Astrocyte of the hippocampus (primary cell): ENCODE data around the gene TMEM72.

Source experiments
- DNase-seq: peaks from one replicate; pipeline ENCODE4 v3.0.0; 2011; ENCODE audit warnings: low read depth, low spot score

TMEM72 gene

DNA sequence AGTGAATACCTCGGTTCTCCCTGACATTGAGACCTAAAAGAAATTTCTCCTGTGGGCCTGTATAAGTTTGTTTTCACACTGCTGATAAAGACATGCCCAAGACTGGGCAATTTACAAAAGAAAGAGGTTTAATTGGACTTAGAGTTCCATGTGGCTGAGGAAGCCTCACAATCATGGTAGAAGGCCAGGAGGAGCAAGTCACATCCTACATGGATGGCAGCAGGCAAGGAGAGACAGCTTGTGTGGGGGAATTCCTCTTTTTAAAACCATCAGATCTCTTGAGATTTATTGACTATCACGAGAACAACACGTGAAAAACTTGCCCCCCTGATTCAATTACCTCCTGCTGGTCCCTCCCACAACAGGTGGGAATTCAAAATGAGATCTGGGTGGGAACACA lies 6.7 kb downstream of the TMEM72 start:
- no peak for DNase-seq

DNA sequence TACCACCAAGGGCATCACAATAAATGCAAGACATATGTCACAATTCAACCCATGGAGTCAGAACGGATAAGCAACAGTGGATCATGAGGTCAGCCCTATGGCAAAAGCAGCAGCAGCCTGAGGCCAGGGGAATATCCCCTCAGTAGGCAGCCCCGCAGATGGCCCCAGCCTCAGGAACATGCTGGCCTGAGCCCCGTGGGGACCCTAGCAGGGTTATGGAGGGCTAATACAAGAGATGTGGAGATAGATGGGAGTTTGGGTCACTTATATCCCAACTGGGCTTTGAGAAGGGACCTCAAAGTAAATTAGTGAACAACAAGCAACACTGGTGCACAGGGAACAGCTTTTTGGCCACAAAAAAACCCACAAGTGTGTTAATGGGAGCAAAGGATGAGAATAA lies 9.1 kb downstream of the TMEM72 start:
- no peak for DNase-seq

DNA sequence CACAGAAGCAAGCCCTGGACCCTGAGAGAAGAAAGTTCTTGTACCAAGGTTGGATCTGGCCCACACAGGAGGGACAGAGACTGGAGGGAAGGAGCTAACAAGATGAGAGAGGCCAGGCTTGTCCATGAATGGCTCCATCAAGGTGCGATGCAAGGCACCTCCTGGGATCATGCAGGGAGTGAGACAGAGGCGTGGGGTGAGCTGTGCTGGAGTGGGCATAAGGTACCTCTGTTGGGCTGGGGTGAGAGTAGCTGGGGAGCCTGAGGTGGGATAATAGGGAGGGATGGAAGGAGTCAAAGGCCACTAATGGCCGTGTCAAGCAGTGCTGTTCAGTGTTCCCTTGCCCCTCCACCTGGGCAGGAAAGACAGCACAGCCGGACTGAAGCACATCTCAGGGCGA lies 9.9 kb downstream of the TMEM72 start:
- DNase-seq: no peak

DNA sequence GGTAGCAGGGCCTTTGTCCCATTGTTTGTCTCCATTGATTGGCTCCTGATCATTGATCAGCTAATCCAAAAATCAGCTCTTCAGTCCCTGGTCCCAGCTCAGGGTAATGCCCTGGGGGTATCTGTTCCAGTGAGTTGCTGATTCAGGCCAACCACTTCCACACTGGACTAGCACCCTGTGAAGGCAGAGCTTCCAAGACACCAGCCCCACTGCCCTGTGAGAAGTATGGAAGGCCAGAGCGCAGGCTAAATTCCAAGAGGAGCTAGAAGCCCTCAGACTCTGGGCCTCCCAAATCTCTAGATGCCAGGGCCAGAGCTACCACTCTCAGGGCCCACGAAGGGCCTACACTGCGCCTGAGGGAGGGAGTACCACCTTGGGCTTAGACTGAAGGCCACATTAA lies 10.4 kb downstream of the TMEM72 start:
- no peak for DNase-seq

DNA sequence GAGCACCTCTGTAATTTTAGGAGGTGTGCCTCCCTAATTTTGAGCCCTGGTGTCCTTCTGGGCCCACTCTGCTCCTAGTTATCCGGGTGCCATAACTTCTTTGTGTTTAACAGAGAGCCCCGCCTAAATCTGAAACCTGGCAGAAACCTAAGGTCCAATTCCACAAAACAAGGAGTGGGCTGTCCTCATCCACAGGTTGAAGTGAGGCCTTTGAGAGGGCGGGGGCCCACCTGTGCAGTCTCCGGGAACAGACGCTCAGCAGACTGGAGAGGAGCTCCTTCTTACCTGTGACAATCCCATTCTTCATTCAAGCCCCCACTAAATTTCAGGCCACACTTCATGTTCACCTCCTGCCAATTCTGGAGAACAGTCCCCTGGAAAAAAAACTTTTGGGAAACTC lies 10.9 kb downstream of the TMEM72 start:
- DNase-seq: no peak

DNA sequence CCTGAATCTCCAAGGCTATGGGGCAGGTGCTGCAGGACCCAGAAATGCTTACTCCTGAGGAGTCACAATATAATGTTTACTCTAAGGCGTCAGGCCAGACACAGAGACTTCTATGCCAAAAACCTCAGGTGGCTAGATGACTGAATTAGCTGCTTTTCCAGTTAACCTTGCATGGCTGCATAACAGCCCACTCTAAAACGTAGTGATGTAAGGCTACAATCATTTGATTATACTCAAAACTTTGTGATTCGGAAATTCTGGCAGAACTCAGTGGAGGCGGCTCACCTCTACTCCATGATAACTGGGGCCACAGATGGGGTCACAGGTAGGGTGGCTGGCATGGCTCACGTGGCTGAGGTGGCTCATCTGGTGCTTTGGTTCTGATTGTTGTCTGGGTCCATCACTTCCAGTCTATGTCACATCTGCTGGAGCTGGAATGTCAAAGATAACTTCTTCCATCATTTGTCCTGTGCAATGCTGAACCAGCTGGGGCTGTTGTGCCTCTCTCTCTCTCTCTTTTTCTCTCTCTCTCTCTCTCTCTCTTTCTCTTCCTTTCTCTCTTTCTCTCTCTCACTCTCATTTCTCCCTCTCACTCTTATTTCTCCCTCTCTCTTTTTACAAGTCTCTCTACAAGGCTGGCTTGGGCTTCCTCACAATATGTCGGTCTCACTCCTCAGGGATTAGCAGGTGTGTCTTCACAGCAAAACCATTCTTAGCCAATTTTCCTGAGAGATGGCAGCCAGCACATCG lies 11.8 kb downstream of the TMEM72 start:
- no peak for DNase-seq

DNA sequence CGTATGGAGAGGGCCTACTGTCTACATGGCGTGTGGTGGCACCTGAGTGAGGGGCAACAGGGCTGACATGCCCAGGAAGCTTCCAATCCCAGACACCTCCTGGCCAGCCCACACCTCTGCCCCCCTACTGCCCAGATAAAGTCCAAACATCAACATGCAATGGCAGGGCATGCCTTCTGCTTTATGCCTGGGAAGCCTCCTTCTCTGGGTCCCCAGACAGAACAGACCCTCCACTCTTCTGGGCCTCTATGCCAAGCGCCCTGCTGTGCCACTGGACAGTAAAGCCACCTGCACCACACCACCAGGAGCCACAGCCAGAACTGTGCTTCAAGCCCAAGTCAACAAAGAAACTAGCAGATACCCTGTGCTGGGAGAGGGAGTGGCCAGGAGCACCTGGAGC lies 12.5 kb downstream of the TMEM72 start:
- DNase-seq: no peak

DNA sequence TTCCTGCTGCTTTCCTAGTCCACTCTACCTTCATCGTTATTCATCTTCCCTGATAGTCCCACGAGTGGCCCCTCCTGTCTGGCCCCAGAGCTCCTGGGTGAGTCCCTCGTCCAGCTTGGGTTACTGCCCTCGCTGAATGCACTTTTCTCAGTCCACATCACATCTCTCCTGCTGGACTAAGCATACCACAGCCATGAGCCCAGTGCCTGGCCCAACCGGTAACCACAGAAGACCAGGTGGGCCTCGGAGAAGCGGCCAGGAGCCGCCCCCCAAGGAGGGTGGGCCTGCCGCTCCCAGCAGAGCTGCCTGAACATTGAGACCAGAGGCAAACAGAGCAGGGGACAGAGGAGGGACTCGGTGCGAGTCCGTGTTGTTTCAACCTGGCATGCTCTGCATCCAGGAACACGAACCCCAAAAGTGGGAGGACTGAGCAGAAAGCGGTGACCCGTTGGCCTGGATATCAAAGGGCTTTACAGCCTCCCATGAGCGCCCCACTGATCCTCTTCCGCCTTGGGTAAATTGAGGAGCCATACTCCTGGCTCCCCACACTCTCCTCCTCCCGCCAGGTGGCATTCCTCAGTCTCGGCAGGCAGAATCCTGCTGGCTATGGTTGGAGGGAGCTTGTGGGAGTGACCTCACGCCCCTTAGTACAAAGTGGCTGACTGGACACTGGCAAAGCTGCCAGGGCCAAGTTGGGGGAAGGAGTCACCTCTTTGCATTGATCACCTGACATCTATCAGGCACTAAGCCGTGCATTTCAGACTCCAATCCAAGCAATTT lies 13.3 kb downstream of the TMEM72 start:
- no peak for DNase-seq

DNA sequence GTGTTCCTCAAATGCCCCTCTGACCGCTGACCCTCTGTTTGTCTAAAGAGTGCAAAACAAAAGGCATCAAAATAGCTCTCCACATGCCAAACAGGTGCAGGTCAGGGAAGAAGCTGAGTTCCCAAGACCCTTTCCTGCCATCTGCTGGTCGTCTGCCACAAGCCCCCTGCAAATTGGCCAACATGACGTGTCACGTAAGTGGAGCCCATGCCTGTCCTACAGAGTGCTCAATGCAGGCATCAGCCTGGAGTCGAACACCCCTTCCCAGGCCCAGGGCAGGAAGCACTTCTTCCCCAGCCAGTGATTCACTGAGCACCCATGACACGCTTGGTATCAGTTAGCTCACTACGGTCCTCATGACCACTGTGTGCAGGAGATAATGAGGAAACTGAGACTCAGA lies 14.1 kb downstream of the TMEM72 start:
- DNase-seq: peak; percentile 32

DNA sequence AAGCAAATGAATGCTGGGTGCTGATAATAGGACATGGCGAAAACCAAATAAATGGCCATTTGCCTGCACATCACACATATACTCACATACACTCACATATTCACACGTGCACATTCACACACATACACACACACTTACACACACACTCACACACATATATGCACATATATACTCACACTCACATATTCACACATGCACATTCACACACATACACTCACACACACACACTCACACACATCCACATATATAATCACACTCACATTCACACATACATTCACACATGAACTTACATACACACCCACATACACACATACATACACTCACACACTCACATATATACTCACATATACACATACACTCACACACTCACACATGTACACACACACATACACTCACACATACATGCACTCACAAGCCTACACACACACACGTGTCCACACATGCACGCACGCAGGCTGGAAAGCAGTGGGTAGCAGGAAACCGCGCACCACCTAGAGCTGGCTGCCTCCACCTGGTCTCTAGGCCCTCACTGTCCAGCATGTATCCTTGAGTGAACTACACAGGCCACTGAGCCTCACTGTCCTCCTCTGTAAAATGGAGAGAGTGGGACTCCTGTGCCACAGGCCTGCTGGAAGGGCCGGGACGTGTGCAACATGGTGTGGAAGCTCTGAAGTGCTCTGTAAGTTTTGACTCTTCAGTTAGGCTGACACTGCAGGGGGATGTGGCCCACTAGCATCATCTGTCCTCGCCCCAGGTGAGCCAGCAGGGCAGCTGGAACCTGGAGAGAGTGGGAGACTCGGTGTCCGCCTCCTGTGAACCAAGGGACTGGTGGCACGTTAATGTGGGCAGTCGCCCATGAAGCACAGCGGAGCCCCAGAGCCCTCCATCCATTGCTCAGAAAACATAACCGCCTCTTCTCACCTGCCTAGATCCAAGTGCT lies 14.9 kb downstream of the TMEM72 start:
- DNase-seq: no peak

DNA sequence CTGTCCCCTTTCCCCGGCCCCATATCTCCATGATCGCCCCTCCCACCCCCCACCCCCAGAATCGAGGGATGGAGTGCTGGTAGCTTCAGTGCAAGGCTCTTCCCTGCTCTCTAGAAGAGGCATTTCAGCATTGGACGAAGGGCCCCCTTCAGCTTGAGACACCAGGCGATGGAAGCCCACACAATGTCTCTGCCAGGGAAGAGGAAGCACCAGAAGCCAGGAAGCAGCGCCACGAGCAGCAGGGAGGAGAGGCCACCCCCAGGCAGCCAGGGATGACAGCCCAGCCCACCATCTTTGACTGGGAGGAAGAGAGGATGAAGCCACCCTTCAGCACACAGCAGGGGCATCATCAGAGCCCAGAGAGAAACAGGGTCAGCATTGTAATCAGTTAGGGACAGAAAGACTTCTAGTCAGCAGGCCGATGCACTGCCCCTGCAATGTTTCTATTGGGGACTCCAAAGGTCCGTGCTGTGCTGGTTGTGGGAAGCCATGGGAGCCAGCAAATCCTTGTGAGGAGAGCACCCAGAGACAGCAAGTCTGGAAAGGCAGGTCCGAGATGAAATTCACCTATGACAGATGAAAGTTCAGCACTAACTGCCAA lies 15.7 kb downstream of the TMEM72 start:
- no peak for DNase-seq

DNA sequence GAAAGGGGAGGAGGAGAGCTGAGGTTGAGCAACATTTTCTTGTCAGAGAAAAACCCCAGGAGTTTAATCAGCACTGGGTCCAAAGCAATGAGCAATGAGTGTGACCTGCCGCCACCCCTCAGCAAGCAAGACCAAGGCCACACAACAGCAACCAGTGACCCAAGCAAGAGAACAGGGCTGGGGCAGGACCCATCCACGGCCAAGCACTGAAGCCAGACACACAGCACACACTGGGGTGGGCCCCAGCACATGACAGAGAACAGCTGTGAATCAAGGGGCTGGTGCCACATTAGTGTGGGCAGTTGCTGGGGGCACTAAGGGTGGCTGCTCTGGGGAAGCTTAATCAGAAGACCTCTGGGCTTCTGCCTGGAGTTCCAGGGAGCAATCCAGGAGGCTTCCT lies 16.2 kb downstream of the TMEM72 start:
- DNase-seq: no peak

DNA sequence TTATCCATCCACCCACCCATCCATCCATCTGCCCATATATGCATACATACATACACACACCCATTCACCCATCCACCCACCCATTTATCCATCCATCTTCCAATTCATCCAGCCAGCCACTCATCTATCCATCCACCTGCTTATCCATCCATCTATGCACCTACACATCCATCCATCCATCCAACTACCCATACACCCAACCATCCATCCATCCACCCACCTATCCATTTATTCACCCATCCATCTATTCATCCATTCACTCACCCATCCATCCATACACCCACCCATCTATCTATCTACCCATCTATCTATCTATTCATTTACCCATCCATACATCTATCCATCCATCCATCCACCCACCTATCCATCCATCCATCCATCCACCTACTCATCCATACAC lies 17.3 kb downstream of the TMEM72 start:
- DNase-seq: no peak

DNA sequence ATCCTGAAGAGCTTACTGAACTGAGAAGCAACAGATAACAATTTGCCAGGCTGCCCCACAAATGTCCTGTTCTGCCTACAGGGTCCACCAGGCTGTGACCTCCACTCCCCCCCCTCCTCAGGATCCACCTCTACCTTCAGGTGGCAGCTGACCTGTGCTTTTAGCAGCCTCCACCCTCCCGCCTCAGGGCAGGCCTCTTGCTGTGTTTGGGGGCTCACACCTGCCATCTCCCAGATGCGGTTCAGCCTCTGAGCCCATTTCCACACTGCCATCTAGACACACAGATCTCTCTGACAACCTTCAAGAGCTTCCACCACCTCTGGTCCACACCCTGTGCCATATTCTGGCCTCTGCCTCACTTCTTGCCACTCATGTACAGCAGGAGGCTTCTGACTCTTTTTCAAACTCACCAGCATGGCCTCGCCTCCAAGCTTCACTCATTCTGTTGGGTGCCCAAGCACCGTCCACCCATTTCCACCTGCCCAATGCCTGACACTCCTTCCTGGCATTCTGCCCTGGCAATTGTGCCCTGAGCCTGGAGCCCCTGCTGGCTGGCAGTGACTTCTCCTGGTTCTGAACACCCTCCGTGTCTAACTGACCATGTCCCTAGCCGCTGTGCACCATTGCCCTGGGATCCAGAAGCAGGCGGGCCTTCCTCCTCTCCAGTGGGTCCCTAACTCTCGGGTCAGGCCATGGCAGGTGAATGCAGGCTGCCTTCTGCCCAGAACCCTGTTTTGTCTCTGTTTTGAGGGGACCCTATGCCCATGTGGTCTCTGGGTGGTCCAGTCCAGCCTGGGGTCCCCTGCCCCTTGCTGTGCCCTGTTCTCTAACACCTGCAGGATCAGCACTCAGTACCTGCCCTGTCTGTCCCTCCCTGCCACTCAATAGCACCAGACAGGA lies 18.5 kb downstream of the TMEM72 start:
- no peak for DNase-seq

DNA sequence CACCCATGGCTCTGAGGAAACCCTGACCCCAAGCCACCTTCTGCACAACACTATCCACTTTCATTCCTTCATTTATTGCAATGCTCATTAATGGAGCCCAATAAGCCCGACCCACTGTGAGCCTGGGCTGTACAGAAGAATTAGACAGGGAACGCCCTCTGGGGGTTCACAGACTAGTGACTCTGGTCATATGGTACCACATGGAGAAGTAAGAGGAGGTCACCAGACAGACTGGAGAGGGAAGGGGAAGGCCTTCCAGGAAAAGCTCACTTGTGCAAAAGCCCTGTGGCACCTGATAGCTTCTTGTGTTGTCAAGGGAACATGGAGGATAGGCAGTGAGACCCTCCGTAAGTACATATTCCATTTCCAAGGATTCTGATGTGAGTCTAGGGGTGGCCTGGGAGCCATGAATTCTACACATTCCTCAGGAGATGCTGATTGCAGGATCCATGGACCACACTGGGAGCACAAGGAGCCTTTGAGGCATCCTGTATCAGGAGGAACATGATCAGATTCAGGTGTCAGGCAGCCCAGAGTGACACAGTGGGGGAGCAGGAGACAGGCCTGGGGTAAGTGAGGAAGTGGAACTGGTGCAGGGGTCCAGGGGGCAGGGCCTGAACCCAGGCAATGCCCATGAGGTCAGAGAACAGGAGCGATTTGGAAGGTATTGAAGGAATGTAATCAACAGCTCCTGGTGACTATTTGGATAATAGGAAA lies 19.9 kb downstream of the TMEM72 start:
- DNase-seq: no peak

DNA sequence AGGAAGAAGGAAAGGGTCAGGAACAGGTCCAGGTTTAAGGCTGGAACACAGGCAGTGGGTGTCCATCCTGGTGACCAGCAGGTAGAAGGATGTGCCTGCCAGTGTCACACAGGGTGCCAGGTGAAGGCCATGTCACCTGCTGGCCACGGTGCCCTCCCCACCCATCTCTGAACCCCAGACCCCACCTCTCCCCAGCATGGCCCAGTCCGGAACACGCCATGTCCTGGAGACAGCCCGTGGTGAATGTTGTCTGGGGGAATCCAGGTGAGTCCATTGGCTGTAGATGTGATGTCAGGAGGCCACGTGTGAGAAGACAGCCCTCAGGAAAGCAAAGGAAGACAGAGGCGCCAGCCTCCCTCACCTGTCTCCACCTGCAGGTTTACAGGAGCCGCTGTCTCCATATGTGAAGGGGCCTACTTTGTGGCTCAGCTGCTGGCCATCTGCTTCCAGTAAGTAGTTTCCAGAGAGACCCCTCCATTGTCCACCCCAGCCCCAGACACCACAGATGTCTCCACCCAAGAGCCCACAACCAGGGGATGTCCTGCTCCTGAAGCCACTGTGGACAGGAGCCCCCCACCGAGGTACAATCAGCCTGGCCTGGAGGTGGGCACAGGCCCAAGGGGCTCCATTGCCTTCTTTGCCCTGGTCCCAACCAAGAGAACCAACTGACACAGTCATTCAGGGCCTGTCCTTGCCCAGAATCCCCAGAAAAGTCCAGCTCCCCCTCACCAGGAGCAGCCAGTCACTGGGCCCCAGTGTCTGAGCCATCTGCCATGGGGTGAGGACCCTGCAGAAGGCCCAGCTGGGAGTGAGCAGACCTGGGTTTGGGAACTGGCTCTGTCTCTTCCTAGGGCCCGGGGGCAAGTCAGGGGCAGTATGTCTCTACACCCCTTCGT lies 20.7 kb downstream of the TMEM72 start:
- no peak for DNase-seq

DNA sequence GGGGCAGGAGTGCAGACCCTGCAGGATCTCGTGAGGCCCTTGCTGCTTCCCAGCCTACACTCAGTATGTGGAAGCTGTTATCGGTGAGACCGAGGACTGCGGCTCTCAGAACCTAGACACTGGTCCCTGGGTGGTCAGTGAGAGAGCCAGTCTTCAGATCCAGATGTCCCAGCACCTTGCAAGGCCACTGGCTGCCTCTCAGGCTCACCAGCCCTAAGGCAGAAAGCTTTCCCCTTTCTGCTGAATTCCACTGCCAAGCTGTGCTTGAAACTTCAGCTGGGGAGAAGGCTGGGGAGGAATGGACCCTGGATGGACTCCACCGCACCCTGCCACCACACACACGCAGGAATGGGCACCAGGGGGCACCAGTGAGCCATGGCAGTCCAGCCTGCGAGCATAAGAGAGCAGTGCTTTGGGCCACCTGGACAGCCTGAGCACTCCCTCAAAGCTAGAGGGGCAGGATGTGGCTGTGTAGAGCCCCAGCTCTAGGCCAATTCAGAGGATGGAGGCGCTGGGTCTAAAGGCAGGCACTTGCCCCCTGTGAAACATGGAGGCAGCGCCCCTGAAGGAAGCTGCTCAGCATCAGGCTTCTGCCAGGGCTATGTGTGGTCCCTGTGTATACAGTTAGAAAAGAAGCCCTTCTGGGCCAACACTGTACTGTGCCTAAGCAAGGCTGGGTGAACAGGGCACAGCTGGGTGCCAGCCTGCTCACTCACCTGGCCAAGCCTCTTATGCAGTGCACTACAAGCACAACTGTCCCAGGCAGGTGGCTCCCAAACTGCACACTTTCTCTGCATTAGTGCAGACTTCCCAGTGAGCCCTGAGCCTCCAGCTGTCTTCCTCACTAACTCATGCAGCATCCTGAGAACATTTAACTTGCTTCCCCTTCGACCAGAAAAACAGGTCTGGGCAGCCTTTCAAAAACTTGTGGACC lies 21.6 kb downstream of the TMEM72 start:
- DNase-seq: peak; percentile 93
